NCI-H2107 (cell line): Measurements from ENCODE around the gene SNAPC4.

Experiments used
- DNase-seq: peaks from one replicate; lab custom pipeline; 2025; lab: John Stamatoyannopoulos, UW

Gene SNAPC4

GRCh38 chr9:136372561-136373299 is 27.2 kb downstream of the SNAPC4 start:
- no peak for DNase-seq

GRCh38 chr9:136372006-136372405 is 28.0 kb downstream of the SNAPC4 start:
- DNase-seq = no peak

GRCh38 chr9:136371533-136371880 is 28.5 kb downstream of the SNAPC4 start:
- no peak for DNase-seq

GRCh38 chr9:136370687-136371532 is 29.1 kb downstream of the SNAPC4 start:
- no peak for DNase-seq

- DNase-seq = no peak
These were observed 29.9 kb downstream of the SNAPC4 start for GRCh38 chr9:136370037-136370436.

- no peak for DNase-seq
These were observed 31.8 kb downstream of the SNAPC4 start for GRCh38 chr9:136368190-136368589.

GRCh38 chr9:136367296-136368145 is 32.4 kb downstream of the SNAPC4 start:
- no peak for DNase-seq

GRCh38 chr9:136366826-136367225 is 33.1 kb downstream of the SNAPC4 start:
- no peak for DNase-seq

GRCh38 chr9:136365775-136366222 is 34.2 kb downstream of the SNAPC4 start:
- no peak for DNase-seq

GRCh38 chr9:136364942-136365774 is 34.8 kb downstream of the SNAPC4 start:
- DNase-seq = no peak

- no peak for DNase-seq
These were observed 35.8 kb downstream of the SNAPC4 start for GRCh38 chr9:136363949-136364748.

GRCh38 chr9:136363106-136363948 is 36.6 kb downstream of the SNAPC4 start, which contains the start of gene DNLZ:
TSS of gene DNLZ (minus strand) at chr9:136363744. CDS start at chr9:136363714, 30 bp downstream.
- DNase-seq = peak; percentile 87

GRCh38 chr9:136362450-136362784 is 37.6 kb downstream of the SNAPC4 start:
- DNase-seq = no peak

GRCh38 chr9:136361754-136362449 is 38.1 kb downstream of the SNAPC4 start:
- DNase-seq = no peak

GRCh38 chr9:136361047-136361753 is 38.8 kb downstream of the SNAPC4 start:
- DNase-seq = no peak

GRCh38 chr9:136359774-136360718 is 39.9 kb downstream of the SNAPC4 start:
- no peak for DNase-seq

GRCh38 chr9:136358888-136359287 is 41.1 kb downstream of the SNAPC4 start:
- DNase-seq = no peak
